Duodenal mucosa (tissue), 2 donors: ENCODE data around the gene FGF18.

Experiments used
- H3K27ac ChIP-seq: one replicate; pipeline ENCODE4 v1.7.0; 2013; ENCODE audit warnings: low read depth, low read length
- H3K27me3 ChIP-seq, 2 donors: one replicate each; pipeline ENCODE4 v1.7.0; 2013; ENCODE audit warnings: low read length in 2 of 2, control low read depth in 1 of 2; ENCODE audit not compliant: insufficient read depth in 2 of 2, control insufficient read depth in 1 of 2
- H3K36me3 ChIP-seq, 2 donors: one replicate each; pipeline ENCODE4 v1.7.0; 2013; ENCODE audit warnings: low read length in 2 of 2, control low read depth in 1 of 2; ENCODE audit not compliant: insufficient read depth in 2 of 2, control insufficient read depth in 1 of 2
- H3K4me1 ChIP-seq, 2 donors: one replicate each; pipeline ENCODE4 v1.7.0; 2013; ENCODE audit warnings: low read length in 2 of 2, control low read depth in 1 of 2; ENCODE audit not compliant: insufficient read depth in 2 of 2, control insufficient read depth in 1 of 2
- H3K4me3 ChIP-seq, 2 donors: one replicate each; pipeline ENCODE4 v1.7.0; 2013; ENCODE audit warnings: low read length in 2 of 2, low read depth in 1 of 2
- H3K9ac ChIP-seq, 2 donors: one replicate each; pipeline ENCODE4 v1.7.0; 2013; ENCODE audit warnings: low read length in 2 of 2, low read depth in 1 of 2
- H3K9me3 ChIP-seq, 2 donors: one replicate each; pipeline ENCODE4 v1.7.0; 2013; ENCODE audit warnings: low read length in 2 of 2, control low read depth in 1 of 2; ENCODE audit not compliant: control insufficient read depth in 1 of 2

Gene FGF18

GRCh38 chr5:171438738-171439137 lies 19.3 kb downstream of the FGF18 start:
- Histone ChIP-seq H3K9me3 (no peaks in the 10 kb centered on the region), H3K9ac (no peak overlapping the region), H3K27me3 (no peaks in the 10 kb centered on the region), H3K27ac (no peak overlapping the region), H3K4me1 (no peaks in the 10 kb centered on the region), H3K36me3 (no peaks in the 10 kb centered on the region), H3K4me3 (no peak overlapping the region)

GRCh38 chr5:171441246-171441791 lies 21.9 kb downstream of the FGF18 start:
- Histone ChIP-seq H3K4me1 (no peaks in the 10 kb centered on the region), H3K9ac (no peak overlapping the region), H3K27me3 (no peaks in the 10 kb centered on the region), H3K4me3 (no peak overlapping the region), H3K9me3 (no peaks in the 10 kb centered on the region), H3K27ac (no peak overlapping the region), H3K36me3 (no peaks in the 10 kb centered on the region)

GRCh38 chr5:171442287-171443042 lies 23.0 kb downstream of the FGF18 start:
- no peaks in the 10 kb centered on the region for H3K27me3 ChIP-seq
- no peak overlapping the region for H3K4me3 ChIP-seq
- H3K4me1 ChIP-seq = no peaks in the 10 kb centered on the region
- H3K9ac ChIP-seq = no peak overlapping the region
- H3K27ac ChIP-seq = no peak overlapping the region
- H3K36me3 ChIP-seq = no peaks in the 10 kb centered on the region
- no peaks in the 10 kb centered on the region for H3K9me3 ChIP-seq

- H3K4me1 ChIP-seq = peaks cover 0 to 2% of the 10 kb centered on the region in 2 donors
- H3K9me3 ChIP-seq = no peaks in the 10 kb centered on the region
- no peak overlapping the region for H3K9ac ChIP-seq
Observed at GRCh38 chr5:171444582-171444981, 25.1 kb downstream of the FGF18 start.

GRCh38 chr5:171445644-171446516 lies 26.4 kb downstream of the FGF18 start:
- peaks cover 7 to 9% of the 10 kb centered on the region in 2 donors for H3K4me1 ChIP-seq
- no peak overlapping the region for H3K27ac ChIP-seq
- no peak overlapping the region for H3K4me3 ChIP-seq
- H3K36me3 ChIP-seq = no peaks in the 10 kb centered on the region
- no peak overlapping the region for H3K9ac ChIP-seq
- no peaks in the 10 kb centered on the region for H3K27me3 ChIP-seq
- H3K9me3 ChIP-seq = no peaks in the 10 kb centered on the region

More at GRCh38 chr5:171444582-171444981, 25.1 kb downstream of the FGF18 start:
- Histone ChIP-seq H3K36me3 (no peaks in the 10 kb centered on the region), H3K4me3 (no peak overlapping the region), H3K27ac (no peak overlapping the region), H3K27me3 (no peaks in the 10 kb centered on the region)

- H3K27ac ChIP-seq = no peak overlapping the region
- no peaks in the 10 kb centered on the region for H3K27me3 ChIP-seq
- no peaks in the 10 kb centered on the region for H3K9me3 ChIP-seq
- no peak overlapping the region for H3K4me3 ChIP-seq
- H3K9ac ChIP-seq = no peak overlapping the region
- no peaks in the 10 kb centered on the region for H3K36me3 ChIP-seq
- H3K4me1 ChIP-seq = peaks cover 9 to 11% of the 10 kb centered on the region in 2 donors
Observed at GRCh38 chr5:171447226-171447625, 27.8 kb downstream of the FGF18 start.

- peak overlapping the region; percentile 28 to 37 for H3K4me3 ChIP-seq
Observed at GRCh38 chr5:171449426-171449825, 30.0 kb downstream of the FGF18 start.

GRCh38 chr5:171450423-171451331 lies 31.2 kb downstream of the FGF18 start:
- H3K4me1 ChIP-seq = peaks cover 9 to 11% of the 10 kb centered on the region in 2 donors
- H3K9ac ChIP-seq = peak overlapping the region; percentile 18 to 38
- H3K4me3 ChIP-seq = peak overlapping the region in 1 of 2 donors; percentile 28
- H3K9me3 ChIP-seq = no peaks in the 10 kb centered on the region
- no peak overlapping the region for H3K27ac ChIP-seq
- no peaks in the 10 kb centered on the region for H3K36me3 ChIP-seq
- peaks cover 0 to 3% of the 10 kb centered on the region in 2 donors for H3K27me3 ChIP-seq

More at GRCh38 chr5:171449426-171449825, 30.0 kb downstream of the FGF18 start:
- no peak overlapping the region for H3K27ac ChIP-seq
- peaks cover 0 to 3% of the 10 kb centered on the region in 2 donors for H3K27me3 ChIP-seq
- no peaks in the 10 kb centered on the region for H3K9me3 ChIP-seq
- H3K36me3 ChIP-seq = no peaks in the 10 kb centered on the region
- H3K4me1 ChIP-seq = peaks cover 9 to 11% of the 10 kb centered on the region in 2 donors
- no peak overlapping the region for H3K9ac ChIP-seq

GRCh38 chr5:171451421-171451820 lies 32.0 kb downstream of the FGF18 start:
- peaks cover 9 to 11% of the 10 kb centered on the region in 2 donors for H3K4me1 ChIP-seq
- peaks cover 0 to 3% of the 10 kb centered on the region in 2 donors for H3K27me3 ChIP-seq
- no peaks in the 10 kb centered on the region for H3K36me3 ChIP-seq
- no peaks in the 10 kb centered on the region for H3K9me3 ChIP-seq
- no peak overlapping the region for H3K9ac ChIP-seq
- peak overlapping the region in 1 of 2 donors; percentile 5 for H3K4me3 ChIP-seq
- H3K27ac ChIP-seq = no peak overlapping the region
